Gastrocnemius medialis (tissue), 4 donors: Measurements from ENCODE around the gene ALDH2. TPM values are rescaled to one million over a fixed set of nuclear protein-coding genes. Genes with fewer than 3 reads are reported as not detected.
A peak's percentile ranks its signal among the peaks of the same experiment; 100 is the strongest.

Experiments used
- ATAC-seq, 2 donors: fragments of 150-250 bp; one replicate each; pipeline ENCODE4 v1.9.1; 2016
- DNase-seq, 2 donors: peaks; one replicate each; pipeline ENCODE4 v3.0.0-alpha.2; 2019
- H3K27ac ChIP-seq, 4 donors: fragments of 200-600 bp; sonication (generic); 1 replicate in 1 of 4; 2 replicates in 3 of 4; pipeline ENCODE4 v1.5.1; 2016 to 2018; ENCODE audit warnings: mild to moderate bottlenecking in 2 of 4, moderate library complexity in 1 of 4
- H3K27me3 ChIP-seq, 3 donors: fragments of 200-600 bp; sonication (generic) in 2 of 3; 1 replicate in 1 of 3; 2 replicates in 2 of 3; pipeline versions ENCODE4 v1.5.1 to v1.6.0; 2016 to 2019; ENCODE audit warnings: mild to moderate bottlenecking in 1 of 3, moderate library complexity in 1 of 3
- H3K36me3 ChIP-seq, 2 donors: fragments of 200-600 bp; sonication (generic) in 1 of 2; one replicate each; pipeline ENCODE4 v1.5.1; 2017 to 2018
- H3K4me1 ChIP-seq, 2 donors: fragments of 200-600 bp; sonication (generic) in 1 of 2; one replicate each; pipeline ENCODE4 v1.5.1; 2016 to 2017; ENCODE audit warnings: mild to moderate bottlenecking in 2 of 2
- H3K4me3 ChIP-seq, 4 donors: fragments of 200-600 bp; sonication (generic) in 3 of 4; 1 replicate in 1 of 4; 2 replicates in 3 of 4; pipeline ENCODE4 v1.5.1; 2016 to 2019; ENCODE audit warnings: mild to moderate bottlenecking in 2 of 4
- H3K9me3 ChIP-seq, 3 donors: fragments of 200-600 bp; sonication (generic) in 2 of 3; 1 replicate in 1 of 3; 2 replicates in 2 of 3; pipeline ENCODE4 v1.5.1; 2016 to 2019
- POLR2A ChIP-seq, 2 donors: fragments of 450-650 bp; IDR thresholded peaks; one replicate each; pipeline ENCODE4 v1.6.1; 2017; ENCODE audit warnings: antibody characterized with exemption in 2 of 2, mild to moderate bottlenecking in 2 of 2, moderate library complexity in 2 of 2
- in situ Hi-C, 4 donors: fragments of 200-750 bp; cut with MboI; loops; one replicate each; pipeline versions ENCODE4 v1.15.0 to v1.8.0; 2017; ENCODE audit warnings: low sequenced_read_pairs in 4 of 4
- intact Hi-C: fragments of 100-400 bp; cut with DNase I; formaldehyde crosslinking; loops from one replicate; pipeline ENCODE4 v1.15.1; 2023; ENCODE audit warnings: low total_unique reads
- total RNA-seq, 4 donors: library from RNA; depleted of rRNA; stranded (reverse); fragments of >200 nt; gene quantifications; one replicate each; pipeline versions ENCODE4 v1.1.0 to v1.2.3, GENCODE V29; 2016
- TF ChIP-seq, protein P1 (sequence below), 5 experiments: fragments of 450-650 bp in 3 of 5; fragments of 200-600 bp in 2 of 5; sonication (generic) in 2 of 5; IDR thresholded peaks in 4 of 5; conservative IDR thresholded peaks in 1 of 5; 1 replicate in 4 of 5; 2 replicates in 1 of 5; pipeline ENCODE4 v1.5.1; 2016 to 2019; ENCODE audit warnings: antibody characterized with exemption in 5 of 5, mild to moderate bottlenecking in 3 of 5, moderate library complexity in 3 of 5

Gene ALDH2
- total RNA-seq, 4 donors from 2014 or later = 70.9 to 156 (median 89.9) TPM

- no peaks in the 10 kb centered on the region for H3K27me3 ChIP-seq
- ATAC-seq = no peak
- H3K27ac ChIP-seq = peak overlapping the region; percentile 43 to 78 (median 54)
Observed at GRCh38 chr12:111792856-111793235, 26.1 kb downstream of the ALDH2 start.

GRCh38 chr12:111798182-111798581 lies 31.4 kb downstream of the ALDH2 start:
- no peak overlapping the region for H3K4me3 ChIP-seq
- DNase-seq (no peak), ATAC-seq (no peak)
- no peak for TF ChIP-seq POLR2A (IDR thresholded peaks at IDR 0.05)
- TF ChIP-seq, protein P1, sequence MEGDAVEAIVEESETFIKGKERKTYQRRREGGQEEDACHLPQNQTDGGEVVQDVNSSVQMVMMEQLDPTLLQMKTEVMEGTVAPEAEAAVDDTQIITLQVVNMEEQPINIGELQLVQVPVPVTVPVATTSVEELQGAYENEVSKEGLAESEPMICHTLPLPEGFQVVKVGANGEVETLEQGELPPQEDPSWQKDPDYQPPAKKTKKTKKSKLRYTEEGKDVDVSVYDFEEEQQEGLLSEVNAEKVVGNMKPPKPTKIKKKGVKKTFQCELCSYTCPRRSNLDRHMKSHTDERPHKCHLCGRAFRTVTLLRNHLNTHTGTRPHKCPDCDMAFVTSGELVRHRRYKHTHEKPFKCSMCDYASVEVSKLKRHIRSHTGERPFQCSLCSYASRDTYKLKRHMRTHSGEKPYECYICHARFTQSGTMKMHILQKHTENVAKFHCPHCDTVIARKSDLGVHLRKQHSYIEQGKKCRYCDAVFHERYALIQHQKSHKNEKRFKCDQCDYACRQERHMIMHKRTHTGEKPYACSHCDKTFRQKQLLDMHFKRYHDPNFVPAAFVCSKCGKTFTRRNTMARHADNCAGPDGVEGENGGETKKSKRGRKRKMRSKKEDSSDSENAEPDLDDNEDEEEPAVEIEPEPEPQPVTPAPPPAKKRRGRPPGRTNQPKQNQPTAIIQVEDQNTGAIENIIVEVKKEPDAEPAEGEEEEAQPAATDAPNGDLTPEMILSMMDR (IDR thresholded peaks at IDR 0.05 in 4 of 5, conservative IDR thresholded peaks at IDR 0.05 in 1 of 5) = no peak
- peak overlapping the region in 2 of 4 donors; percentile 27 to 36 for H3K27ac ChIP-seq
- H3K9me3 ChIP-seq = no peaks in the 10 kb centered on the region
- intact Hi-C loops (no loop called here), in situ Hi-C loops (loop anchor here in 1 of 4 donors (5.0 kb wide), 1 partner anchor 41 kb away; no protein-coding TSS in a partner anchor)
- no peaks in the 10 kb centered on the region for H3K4me1 ChIP-seq
- no peaks in the 10 kb centered on the region for H3K27me3 ChIP-seq
- peaks cover 0 to 74% of the 10 kb centered on the region in 2 donors for H3K36me3 ChIP-seq

More at GRCh38 chr12:111792856-111793235, 26.1 kb downstream of the ALDH2 start:
- intact Hi-C loops (no loop called here), in situ Hi-C loops (no loop called here)
- TF ChIP-seq POLR2A (IDR thresholded peaks at IDR 0.05) = no peak
- TF ChIP-seq, protein P1 (IDR thresholded peaks at IDR 0.05 in 4 of 5, conservative IDR thresholded peaks at IDR 0.05 in 1 of 5) = no peak
- Histone ChIP-seq H3K36me3 (peaks cover 0 to 63% of the 10 kb centered on the region in 2 donors), H3K4me1 (peaks cover 0 to 7% of the 10 kb centered on the region in 2 donors), H3K9me3 (no peaks in the 10 kb centered on the region), H3K4me3 (no peak overlapping the region)
- DNase-seq = no peak

- ATAC-seq (no peak), DNase-seq (no peak)
- H3K9me3 ChIP-seq = no peaks in the 10 kb centered on the region
- intact Hi-C loops (no loop called here), in situ Hi-C loops (loop anchor here in 1 of 4 donors (5.0 kb wide), 1 partner anchor 42 kb away; no protein-coding TSS in a partner anchor)
- peak overlapping the region in 1 of 4 donors; percentile 13 for H3K27ac ChIP-seq
- no peaks in the 10 kb centered on the region for H3K4me1 ChIP-seq
- TF ChIP-seq, protein P1 (IDR thresholded peaks at IDR 0.05 in 4 of 5, conservative IDR thresholded peaks at IDR 0.05 in 1 of 5) = no peak
- TF ChIP-seq POLR2A (IDR thresholded peaks at IDR 0.05) = no peak
- peaks cover 0 to 61% of the 10 kb centered on the region in 2 donors for H3K36me3 ChIP-seq
- H3K4me3 ChIP-seq = no peak overlapping the region
- no peaks in the 10 kb centered on the region for H3K27me3 ChIP-seq
Observed at GRCh38 chr12:111799758-111800157, 33.0 kb downstream of the ALDH2 start.

- Histone ChIP-seq H3K27ac (no peak overlapping the region), H3K36me3 (peaks cover 0 to 43% of the 10 kb centered on the region in 2 donors), H3K9me3 (no peaks in the 10 kb centered on the region), H3K27me3 (no peaks in the 10 kb centered on the region), H3K4me3 (no peak overlapping the region), H3K4me1 (no peaks in the 10 kb centered on the region)
- intact Hi-C loops (no loop called here), in situ Hi-C loops (no loop called here)
- ATAC-seq = no peak
- DNase-seq = no peak
- no peak for TF ChIP-seq POLR2A (IDR thresholded peaks at IDR 0.05)
- TF ChIP-seq, protein P1 (IDR thresholded peaks at IDR 0.05 in 4 of 5, conservative IDR thresholded peaks at IDR 0.05 in 1 of 5) = no peak
Observed at GRCh38 chr12:111803038-111803626, 36.4 kb downstream of the ALDH2 start.
